Measurements from ENCODE around the gene ARHGAP15.

ARHGAP15 gene

GRCh38 chr2:143399631-143400069 is 270.4 kb downstream of the ARHGAP15 start:
- no peak for DNase-seq (ENCODE audit: low read depth in 2 of 2)

DNA sequence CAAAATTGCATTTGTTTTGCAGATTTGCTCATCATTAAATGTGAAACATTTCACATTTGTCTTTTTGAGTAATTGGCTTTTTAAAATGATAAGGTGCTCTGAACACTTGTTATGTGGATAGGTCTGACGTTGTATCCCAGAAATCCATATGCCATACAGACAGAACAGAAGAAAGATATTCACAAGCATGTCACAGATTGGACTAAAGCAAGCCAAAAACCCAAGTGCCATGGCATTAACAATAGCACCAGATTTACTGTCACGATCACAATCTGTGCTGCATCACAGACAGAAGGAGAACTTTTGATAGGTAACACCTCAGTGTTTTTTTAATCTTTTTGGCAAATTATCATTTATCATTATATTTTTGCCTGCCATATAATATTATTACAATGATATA is 272.6 kb downstream of the ARHGAP15 start:
- DNase-seq (ENCODE audit: low read depth in 2 of 2) = no peak

GRCh38 chr2:143402451-143402850 is 273.2 kb downstream of the ARHGAP15 start:
- no peak for DNase-seq (ENCODE audit: low read depth in 2 of 2)

GRCh38 chr2:143410082-143410897 is 281.1 kb downstream of the ARHGAP15 start:
- no peak for DNase-seq (ENCODE audit: low read depth in 2 of 2)

DNA sequence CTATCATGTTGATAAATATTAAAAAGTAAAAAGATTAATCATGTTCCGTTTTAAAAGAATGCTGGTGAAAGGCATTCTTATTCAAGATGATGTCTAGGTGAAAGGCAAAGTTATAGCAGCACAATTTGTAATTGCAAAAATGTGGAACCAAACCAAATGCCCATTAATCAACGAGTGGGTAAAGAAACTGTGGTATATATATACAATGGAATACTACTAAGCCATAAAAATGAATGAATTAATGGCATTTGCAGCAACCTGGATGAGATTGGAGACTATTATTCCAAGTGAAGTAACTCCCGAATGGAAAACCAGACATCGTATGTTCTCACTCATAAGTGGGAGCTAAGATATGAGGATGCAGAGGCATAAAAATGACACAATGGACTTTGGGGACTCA is 286.4 kb downstream of the ARHGAP15 start:
- no peak for DNase-seq (ENCODE audit: low read depth in 2 of 2)

- DNase-seq (ENCODE audit: low read depth in 2 of 2) = no peak
These were observed 288.2 kb downstream of the ARHGAP15 start for GRCh38 chr2:143417428-143417827.

GRCh38 chr2:143420313-143420712 is 291.1 kb downstream of the ARHGAP15 start:
- no peak for DNase-seq (ENCODE audit: low read depth in 2 of 2)

DNA sequence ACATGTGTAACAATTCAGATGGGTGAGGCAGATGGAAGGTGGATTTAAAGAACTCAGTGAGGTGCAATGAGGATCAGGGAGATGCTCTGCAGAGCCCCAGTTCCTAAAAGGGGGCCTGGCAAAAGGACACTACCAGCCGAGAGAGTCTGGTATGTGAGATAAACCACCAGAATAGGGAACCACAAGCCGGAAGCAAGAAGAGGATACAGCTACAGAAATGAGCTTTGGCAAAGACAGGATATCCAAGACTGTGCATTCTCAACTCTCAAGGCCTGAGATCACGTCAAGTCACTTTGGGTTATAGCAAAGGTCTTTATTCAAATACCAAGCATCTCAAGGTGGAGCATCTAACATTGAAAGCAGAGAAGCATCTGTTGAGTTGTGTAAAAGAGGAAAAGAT is 293.5 kb downstream of the ARHGAP15 start:
- no peak for DNase-seq (ENCODE audit: low read depth in 2 of 2)

DNA sequence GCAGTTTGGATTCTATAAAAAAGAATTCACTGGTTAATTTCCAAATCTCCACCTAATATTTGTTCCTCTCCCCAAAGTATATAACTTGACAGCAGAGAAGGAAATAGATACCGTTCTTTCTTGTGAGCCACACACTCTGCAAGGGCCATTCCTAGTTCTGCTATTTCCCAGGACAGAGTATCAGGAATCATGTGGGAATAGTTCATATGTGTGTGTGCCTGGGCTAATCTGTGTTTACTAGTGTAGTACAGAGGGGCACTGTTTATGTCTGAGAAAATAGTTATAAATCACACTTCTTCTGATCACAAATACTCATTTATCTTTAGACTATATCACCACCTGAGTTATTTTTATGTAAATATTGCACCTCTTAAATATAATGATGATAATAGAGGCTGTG is 296.7 kb downstream of the ARHGAP15 start:
- DNase-seq (ENCODE audit: low read depth in 2 of 2) = no peak

DNA sequence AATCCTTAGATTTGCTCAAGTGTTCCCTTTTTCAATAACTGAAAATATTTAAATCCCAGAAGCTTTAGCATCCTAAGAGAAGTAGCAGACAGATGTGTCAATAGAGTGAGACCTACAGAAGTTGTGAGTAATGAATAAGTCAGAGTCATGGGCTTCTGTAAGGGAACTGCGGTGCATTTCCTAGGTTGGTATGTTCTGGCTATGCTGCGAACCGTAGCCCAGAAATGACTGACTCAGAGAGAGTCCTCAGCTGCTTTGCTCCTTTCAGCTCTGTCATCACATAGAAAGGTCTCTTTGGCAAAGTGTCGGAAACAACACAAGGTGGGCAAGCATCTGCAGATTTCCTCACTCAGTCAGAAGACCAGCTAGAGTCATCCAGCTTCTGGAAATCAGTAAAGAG is 297.1 kb downstream of the ARHGAP15 start:
- no peak for DNase-seq (ENCODE audit: low read depth in 2 of 2)

DNA sequence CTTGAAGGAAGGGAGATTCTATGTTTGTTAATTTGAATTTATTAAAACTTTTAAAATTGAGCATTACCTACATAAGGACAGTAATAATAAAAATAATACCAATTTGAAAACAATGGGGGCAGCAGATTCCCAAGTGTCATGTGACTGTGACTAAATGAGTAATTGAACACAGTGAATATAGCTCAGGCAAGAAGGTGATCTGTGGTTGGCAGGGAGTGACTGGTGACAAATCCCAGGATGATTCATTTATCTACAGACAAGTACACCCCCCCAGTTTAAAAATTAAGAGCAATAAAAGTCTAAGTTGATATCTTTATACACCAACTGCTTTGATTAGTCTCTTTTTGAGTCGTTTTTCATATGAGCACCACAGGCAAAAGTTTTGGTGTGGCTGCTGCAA is 299.5 kb downstream of the ARHGAP15 start:
- DNase-seq (ENCODE audit: low read depth in 2 of 2) = no peak

DNA sequence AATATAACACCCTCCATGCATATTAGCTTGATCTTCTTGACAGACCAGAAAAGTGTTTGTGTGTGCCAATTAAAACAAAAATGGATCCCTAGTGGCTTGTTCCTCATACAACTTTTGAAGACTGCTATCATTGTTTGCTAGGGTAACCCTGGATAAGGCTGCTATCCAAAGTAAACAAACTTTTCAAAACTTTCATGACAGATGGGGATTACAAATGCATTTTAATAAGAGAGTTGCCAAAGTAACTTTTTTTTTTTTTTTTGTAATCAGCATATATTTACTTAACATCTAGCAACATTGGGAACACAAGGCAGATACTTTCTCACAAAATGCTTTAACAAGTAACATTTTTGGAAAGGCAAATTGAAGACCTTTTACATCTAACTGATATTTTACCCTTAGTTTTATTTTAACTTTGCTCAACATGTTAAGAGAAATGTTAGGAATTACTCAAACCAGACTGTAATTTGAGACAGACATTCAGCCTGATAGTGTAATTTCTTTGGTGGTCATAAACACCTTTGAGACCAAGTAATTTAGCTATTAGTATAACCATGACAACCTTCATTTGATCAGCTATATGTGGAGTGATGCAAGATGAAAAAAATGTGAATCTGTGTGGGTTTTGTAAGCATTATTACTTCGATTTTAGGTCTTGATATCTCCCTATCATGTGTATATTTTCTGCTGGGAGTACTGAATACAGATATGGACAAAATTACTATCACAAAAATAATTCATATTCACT is 300.9 kb downstream of the ARHGAP15 start:
- DNase-seq (ENCODE audit: low read depth in 2 of 2) = no peak

- no peak for DNase-seq (ENCODE audit: low read depth in 2 of 2)
These were observed 302.1 kb downstream of the ARHGAP15 start for GRCh38 chr2:143431316-143431715.

- DNase-seq (ENCODE audit: low read depth in 2 of 2) = no peak
These were observed 304.0 kb downstream of the ARHGAP15 start for GRCh38 chr2:143433251-143433650.

GRCh38 chr2:143433840-143434239 is 304.6 kb downstream of the ARHGAP15 start:
- no peak for DNase-seq (ENCODE audit: low read depth in 2 of 2)

DNA sequence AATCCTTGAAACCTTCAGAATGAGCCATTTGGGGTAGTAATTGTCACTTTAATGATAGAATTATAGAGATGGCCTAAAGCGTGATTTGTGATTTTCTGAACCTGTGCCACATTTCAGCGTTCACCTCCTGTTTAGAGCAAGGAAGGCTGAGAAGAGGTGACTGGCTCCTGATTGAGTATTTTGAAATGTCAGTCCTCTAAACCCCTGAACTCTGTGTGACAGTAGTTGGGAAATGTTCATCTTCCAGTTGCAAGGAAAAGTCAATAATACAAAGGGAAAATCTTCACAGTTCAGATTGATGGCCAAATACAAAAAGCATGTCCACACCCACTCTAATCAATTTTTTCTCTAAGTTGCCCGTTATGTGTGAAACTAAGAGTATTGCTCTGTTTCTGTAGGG is 305.2 kb downstream of the ARHGAP15 start:
- no peak for DNase-seq (ENCODE audit: low read depth in 2 of 2)

- DNase-seq (ENCODE audit: low read depth in 2 of 2) = no peak
These were observed 305.9 kb downstream of the ARHGAP15 start for GRCh38 chr2:143435131-143435530.

DNA sequence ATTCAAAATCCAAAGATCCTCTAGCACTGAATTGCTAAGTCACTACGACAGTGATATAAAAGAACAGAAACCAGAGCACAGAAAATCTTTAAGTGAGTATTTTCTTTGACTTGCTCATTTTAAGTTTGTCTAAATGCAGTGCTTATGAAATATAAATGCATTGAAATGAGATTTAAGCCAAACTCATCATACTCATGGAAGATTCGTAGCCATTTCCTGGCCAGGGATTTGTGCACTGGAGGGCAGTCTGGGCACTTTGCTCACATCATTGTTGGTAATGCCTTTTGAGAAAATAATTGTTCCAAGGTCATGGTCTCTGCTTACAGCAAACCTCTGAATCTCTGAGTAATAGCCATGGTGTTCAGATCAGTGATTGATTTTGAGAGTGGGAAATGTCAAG is 307.7 kb downstream of the ARHGAP15 start:
- no peak for DNase-seq (ENCODE audit: low read depth in 2 of 2)

GRCh38 chr2:143440411-143441012 is 311.3 kb downstream of the ARHGAP15 start:
- no peak for DNase-seq (ENCODE audit: low read depth in 2 of 2)

DNA sequence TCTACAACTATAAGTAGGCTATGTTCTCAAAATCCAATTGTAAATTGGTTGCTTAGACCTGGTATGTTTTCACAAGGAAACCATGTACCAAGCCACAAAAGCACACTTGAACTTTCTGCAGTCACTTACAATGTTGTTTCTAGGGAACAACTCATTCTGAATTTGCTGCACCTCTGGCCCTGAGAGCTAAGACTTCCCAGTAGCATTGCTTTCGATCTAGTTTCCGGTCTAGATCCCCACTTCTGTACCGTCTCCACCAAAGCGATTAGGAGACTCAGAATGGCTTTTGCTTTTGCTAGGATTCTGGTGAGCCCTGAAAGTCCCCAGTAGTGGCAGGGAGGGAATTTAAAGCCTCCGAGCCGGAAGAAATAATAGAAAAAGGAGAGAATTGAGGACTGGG is 313.0 kb downstream of the ARHGAP15 start:
- DNase-seq (ENCODE audit: low read depth in 2 of 2) = no peak

DNA sequence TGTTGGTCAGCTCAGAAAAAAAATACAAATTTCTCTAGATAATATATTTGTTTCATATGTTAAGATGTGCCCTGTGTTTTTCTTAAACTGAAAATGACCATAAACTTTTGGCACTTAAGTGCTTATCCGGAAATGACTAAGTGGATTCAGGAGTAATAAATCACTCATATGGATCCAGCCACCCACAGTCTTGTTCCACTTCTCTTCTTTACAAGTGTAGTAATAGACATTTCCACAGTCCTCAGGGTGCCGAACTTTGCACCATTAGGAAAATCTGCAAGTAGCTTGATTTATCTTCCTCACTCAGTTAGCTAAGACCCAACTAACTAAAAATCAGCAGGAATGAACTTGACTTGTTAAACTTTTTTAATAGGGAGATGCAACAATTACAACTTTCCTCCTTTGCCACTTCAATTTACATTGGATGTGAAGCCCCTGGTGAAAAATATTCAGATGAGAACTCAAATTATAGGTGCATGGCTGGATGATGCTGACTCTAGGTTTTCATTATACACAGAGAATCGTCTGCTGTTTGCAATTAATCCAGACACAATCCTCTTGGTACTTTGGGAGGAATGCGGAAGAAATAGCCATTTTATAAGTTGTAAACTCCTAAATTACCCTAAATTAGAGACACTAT is 322.5 kb downstream of the ARHGAP15 start:
- DNase-seq (ENCODE audit: low read depth in 2 of 2) = no peak

DNA sequence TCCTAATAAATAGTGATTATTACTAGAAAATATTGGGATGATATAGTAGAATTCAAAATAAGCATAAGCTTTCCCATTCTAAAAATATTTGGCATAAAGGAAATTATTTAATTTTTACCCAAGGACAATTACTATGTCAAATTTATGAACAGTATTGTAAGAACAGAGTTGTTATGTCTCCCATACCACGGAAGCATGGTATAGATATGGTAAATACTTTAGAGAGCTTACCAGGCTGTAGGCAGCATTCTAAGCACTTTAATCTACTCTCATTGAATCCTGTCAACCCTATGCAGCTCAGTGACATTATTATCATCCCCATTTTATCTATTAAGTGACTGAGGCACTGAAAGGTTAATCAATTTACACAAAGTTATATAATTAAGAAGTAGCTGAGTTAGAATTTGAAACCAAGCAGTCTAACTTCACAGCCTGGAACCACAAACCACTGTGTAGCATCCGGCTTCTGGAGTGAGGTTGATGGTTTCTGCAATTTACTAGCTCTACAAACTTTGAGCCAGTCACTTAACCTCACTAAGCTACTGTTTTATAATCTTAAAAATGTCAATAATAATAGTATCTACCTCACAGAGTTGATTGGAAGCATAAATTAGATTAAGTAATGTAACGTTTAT is 323.7 kb downstream of the ARHGAP15 start:
- DNase-seq (ENCODE audit: low read depth in 2 of 2) = no peak
